Liver (tissue), 9 donors: ENCODE data around the gene ARNT2. TPM values are rescaled to one million over a fixed set of nuclear protein-coding genes. Genes with fewer than 3 reads are reported as not detected.

ENCODE experiments used
- DNase-seq: peaks from one replicate; pipeline ENCODE4 v3.0.0-alpha.2; 2017; ENCODE audit warnings: low spot score
- H3K27ac ChIP-seq, 2 donors: one replicate each; pipeline ENCODE4 v1.7.0; 2013; ENCODE audit warnings: inconsistent platforms in 2 of 2, low read length in 2 of 2, control low read depth in 1 of 2, low read depth in 1 of 2, mild to moderate bottlenecking in 1 of 2
- H3K27me3 ChIP-seq, 4 donors: one replicate each; pipeline versions ENCODE4 v1.6.1 to v1.7.0; 2013; ENCODE audit warnings: low read length in 3 of 4, inconsistent platforms in 1 of 4, mild to moderate bottlenecking in 1 of 4, moderate library complexity in 1 of 4; ENCODE audit not compliant: control insufficient read depth in 4 of 4, insufficient read depth in 4 of 4
- H3K36me3 ChIP-seq, 4 donors: one replicate each; pipeline versions ENCODE4 v1.6.1 to v1.7.0; 2013; ENCODE audit warnings: low read length in 3 of 4, mild to moderate bottlenecking in 3 of 4, low read depth in 1 of 4, moderate library complexity in 1 of 4; ENCODE audit not compliant: control insufficient read depth in 4 of 4, insufficient read depth in 3 of 4
- H3K4me1 ChIP-seq, 4 donors: one replicate each; pipeline versions ENCODE4 v1.6.1 to v1.7.0; 2013; ENCODE audit warnings: low read length in 3 of 4, mild to moderate bottlenecking in 3 of 4, moderate library complexity in 1 of 4; ENCODE audit not compliant: control insufficient read depth in 4 of 4, insufficient read depth in 4 of 4
- H3K4me3 ChIP-seq, 3 donors: one replicate each; pipeline versions ENCODE4 v1.6.1 to v1.7.0; 2013; ENCODE audit warnings: low read length in 3 of 3, control low read depth in 1 of 3, low read depth in 1 of 3, mild to moderate bottlenecking in 1 of 3
- H3K9ac ChIP-seq, 2 donors: one replicate each; pipeline ENCODE4 v1.7.0; 2013; ENCODE audit warnings: low read length in 2 of 2, mild to moderate bottlenecking in 2 of 2, moderate library complexity in 2 of 2, control low read depth in 1 of 2, low read depth in 1 of 2
- H3K9me3 ChIP-seq, 4 donors: one replicate each; pipeline versions ENCODE4 v1.6.1 to v1.7.0; 2013; ENCODE audit warnings: low read length in 3 of 4; ENCODE audit not compliant: control insufficient read depth in 4 of 4
- EGR1 ChIP-seq, 2 donors: IDR thresholded peaks; 2 replicates each; pipeline ENCODE4 v1.6.1; 2016 to 2018; ENCODE audit warnings: antibody characterized with exemption in 2 of 2, low read depth in 2 of 2
- FOXA1 ChIP-seq: IDR thresholded peaks from 2 replicates; pipeline ENCODE4 v1.6.1; 2016; ENCODE audit warnings: antibody characterized with exemption
- FOXA2 ChIP-seq: IDR thresholded peaks from 2 replicates; pipeline ENCODE4 v1.6.1; 2016; ENCODE audit warnings: antibody characterized with exemption
- GABPA ChIP-seq, 2 donors: IDR thresholded peaks in 1 of 2; conservative IDR thresholded peaks in 1 of 2; 2 replicates each; pipeline ENCODE4 v1.6.1; 2016; ENCODE audit warnings: antibody characterized with exemption in 2 of 2, mild to moderate bottlenecking in 1 of 2, moderate library complexity in 1 of 2
- HNF4A ChIP-seq, 2 donors: conservative IDR thresholded peaks; 2 replicates each; pipeline ENCODE4 v1.6.1; 2016; ENCODE audit warnings: antibody characterized with exemption in 2 of 2, mild to moderate bottlenecking in 2 of 2
- HNF4G ChIP-seq: IDR thresholded peaks from 2 replicates; pipeline ENCODE4 v1.6.1; 2016; ENCODE audit warnings: antibody characterized with exemption
- JUND ChIP-seq, 2 donors: IDR thresholded peaks; 2 replicates each; pipeline ENCODE4 v1.6.1; 2016; ENCODE audit warnings: antibody characterized with exemption in 2 of 2
- NR2F2 ChIP-seq: IDR thresholded peaks from 2 replicates; pipeline ENCODE4 v1.6.1; 2016; ENCODE audit warnings: antibody characterized with exemption
- RAD21 ChIP-seq, 2 donors: IDR thresholded peaks; 2 replicates each; pipeline ENCODE4 v1.6.1; 2016; ENCODE audit warnings: antibody characterized with exemption in 2 of 2, mild to moderate bottlenecking in 2 of 2
- RXRA ChIP-seq, 2 donors: IDR thresholded peaks; 2 replicates each; pipeline ENCODE4 v1.6.1; 2017 to 2018; ENCODE audit warnings: antibody characterized with exemption in 2 of 2, mild to moderate bottlenecking in 1 of 2
- SP1 ChIP-seq: IDR thresholded peaks from 2 replicates; pipeline ENCODE4 v1.6.1; 2018; ENCODE audit warnings: antibody characterized with exemption, mild to moderate bottlenecking
- TAF1 ChIP-seq: conservative IDR thresholded peaks from 2 replicates; pipeline ENCODE4 v1.6.1; 2016; ENCODE audit warnings: antibody characterized with exemption, mild to moderate bottlenecking
- YY1 ChIP-seq: IDR thresholded peaks from 2 replicates; pipeline ENCODE4 v1.6.1; 2016; ENCODE audit warnings: antibody characterized with exemption, mild to moderate bottlenecking
- WGBS: extraction: QIAGEN DNeasy Blood & Tissue Kit; methylation state at CpG from one replicate; pipeline ENCODE4 v1.1.7; 2013; 5-methylcytosine and 5-hydroxymethylcytosine counted together
- polyA plus RNA-seq, 2 donors: library from polyadenylated mRNA; stranded (reverse) in 1 of 2; unstranded in 1 of 2; fragments of 200-250 nt in 1 of 2; fragments of >200 nt in 1 of 2; fragmentation: Nextera tagmentation in 1 of 2; extraction: Ambion mirVana in 1 of 2; gene quantifications; one replicate each; pipeline versions ENCODE4 v1.2.1 to v1.2.3, GENCODE V29; 2013 to 2015
- total RNA-seq, 2 donors: library from RNA; depleted of rRNA; stranded (reverse); fragments of >200 nt; gene quantifications; one replicate each; pipeline ENCODE4 v1.2.3, GENCODE V29; 2014
- TF ChIP-seq, protein P1 (sequence below): IDR thresholded peaks from 2 replicates; pipeline ENCODE4 v1.6.1; 2016; ENCODE audit warnings: antibody characterized with exemption
- TF ChIP-seq, protein P2 (sequence below): IDR thresholded peaks from 2 replicates; pipeline ENCODE4 v1.6.1; 2016; ENCODE audit warnings: antibody characterized with exemption, mild to moderate bottlenecking
- TF ChIP-seq, protein P3 (sequence below): IDR thresholded peaks from 2 replicates; pipeline ENCODE4 v1.6.1; 2016; ENCODE audit warnings: antibody characterized with exemption
- TF ChIP-seq, protein P4 (sequence below): fragments of 150-350 bp; IDR thresholded peaks from 2 replicates; pipeline ENCODE4 v1.5.1; 2017; ENCODE audit warnings: improper control_type of control experiment, low read depth, low read length; ENCODE audit not compliant: missing input control
- TF ChIP-seq, protein P5 (sequence below): IDR thresholded peaks from 2 replicates; pipeline ENCODE4 v1.6.1; 2016; ENCODE audit warnings: antibody characterized with exemption
- donor health status: healthy.
- donor health status: healthy.
- donor health status: healthy.
- donor health status: healthy.
- donor health status: healthy.

The ARNT2 gene
- total and polyA plus RNA-seq, 4 donors: 0.17 to 0.92 (median 0.54) TPM

DNA sequence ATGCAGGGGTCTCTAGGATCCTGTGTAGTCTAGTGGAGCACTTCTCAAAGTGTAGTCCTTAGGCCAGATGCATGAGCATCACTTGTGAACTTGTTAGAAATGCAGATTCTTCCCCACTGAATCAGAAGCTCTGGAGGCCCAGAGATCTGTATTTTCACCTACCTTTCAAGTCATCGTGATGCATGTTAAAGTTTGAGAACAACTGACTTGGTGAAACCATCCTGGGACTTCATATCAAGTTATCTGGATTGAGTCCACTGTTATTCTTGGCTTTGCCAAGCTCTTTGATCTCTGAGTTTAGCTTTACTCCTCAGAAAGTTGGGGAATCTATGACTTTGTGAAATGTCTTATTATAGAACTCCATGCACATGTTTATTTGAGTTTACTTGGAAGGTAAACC is 78.5 kb downstream of the ARNT2 start:
- H3K9ac ChIP-seq: no peak overlapping the region
- H3K27me3 ChIP-seq: no peaks in the 10 kb centered on the region
- no peaks in the 10 kb centered on the region for H3K4me1 ChIP-seq
- no peak for DNase-seq
- no peaks in the 10 kb centered on the region for H3K36me3 ChIP-seq
- H3K9me3 ChIP-seq: no peaks in the 10 kb centered on the region
- TF ChIP-seq SP1 (no peak), EGR1 (IDR thresholded peaks at IDR 0.05; ENCODE audit: low read depth in 2 of 2) (no peak), YY1 (no peak), GABPA (IDR thresholded peaks at IDR 0.05 in 1 of 2, conservative IDR thresholded peaks at IDR 0.05 in 1 of 2) (no peak), JUND (IDR thresholded peaks at IDR 0.05) (no peak), NR2F2 (no peak)
- TF ChIP-seq, protein P1, sequence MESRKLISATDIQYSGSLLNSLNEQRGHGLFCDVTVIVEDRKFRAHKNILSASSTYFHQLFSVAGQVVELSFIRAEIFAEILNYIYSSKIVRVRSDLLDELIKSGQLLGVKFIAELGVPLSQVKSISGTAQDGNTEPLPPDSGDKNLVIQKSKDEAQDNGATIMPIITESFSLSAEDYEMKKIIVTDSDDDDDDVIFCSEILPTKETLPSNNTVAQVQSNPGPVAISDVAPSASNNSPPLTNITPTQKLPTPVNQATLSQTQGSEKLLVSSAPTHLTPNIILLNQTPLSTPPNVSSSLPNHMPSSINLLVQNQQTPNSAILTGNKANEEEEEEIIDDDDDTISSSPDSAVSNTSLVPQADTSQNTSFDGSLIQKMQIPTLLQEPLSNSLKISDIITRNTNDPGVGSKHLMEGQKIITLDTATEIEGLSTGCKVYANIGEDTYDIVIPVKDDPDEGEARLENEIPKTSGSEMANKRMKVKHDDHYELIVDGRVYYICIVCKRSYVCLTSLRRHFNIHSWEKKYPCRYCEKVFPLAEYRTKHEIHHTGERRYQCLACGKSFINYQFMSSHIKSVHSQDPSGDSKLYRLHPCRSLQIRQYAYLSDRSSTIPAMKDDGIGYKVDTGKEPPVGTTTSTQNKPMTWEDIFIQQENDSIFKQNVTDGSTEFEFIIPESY: no peak
- TF ChIP-seq, protein P2, sequence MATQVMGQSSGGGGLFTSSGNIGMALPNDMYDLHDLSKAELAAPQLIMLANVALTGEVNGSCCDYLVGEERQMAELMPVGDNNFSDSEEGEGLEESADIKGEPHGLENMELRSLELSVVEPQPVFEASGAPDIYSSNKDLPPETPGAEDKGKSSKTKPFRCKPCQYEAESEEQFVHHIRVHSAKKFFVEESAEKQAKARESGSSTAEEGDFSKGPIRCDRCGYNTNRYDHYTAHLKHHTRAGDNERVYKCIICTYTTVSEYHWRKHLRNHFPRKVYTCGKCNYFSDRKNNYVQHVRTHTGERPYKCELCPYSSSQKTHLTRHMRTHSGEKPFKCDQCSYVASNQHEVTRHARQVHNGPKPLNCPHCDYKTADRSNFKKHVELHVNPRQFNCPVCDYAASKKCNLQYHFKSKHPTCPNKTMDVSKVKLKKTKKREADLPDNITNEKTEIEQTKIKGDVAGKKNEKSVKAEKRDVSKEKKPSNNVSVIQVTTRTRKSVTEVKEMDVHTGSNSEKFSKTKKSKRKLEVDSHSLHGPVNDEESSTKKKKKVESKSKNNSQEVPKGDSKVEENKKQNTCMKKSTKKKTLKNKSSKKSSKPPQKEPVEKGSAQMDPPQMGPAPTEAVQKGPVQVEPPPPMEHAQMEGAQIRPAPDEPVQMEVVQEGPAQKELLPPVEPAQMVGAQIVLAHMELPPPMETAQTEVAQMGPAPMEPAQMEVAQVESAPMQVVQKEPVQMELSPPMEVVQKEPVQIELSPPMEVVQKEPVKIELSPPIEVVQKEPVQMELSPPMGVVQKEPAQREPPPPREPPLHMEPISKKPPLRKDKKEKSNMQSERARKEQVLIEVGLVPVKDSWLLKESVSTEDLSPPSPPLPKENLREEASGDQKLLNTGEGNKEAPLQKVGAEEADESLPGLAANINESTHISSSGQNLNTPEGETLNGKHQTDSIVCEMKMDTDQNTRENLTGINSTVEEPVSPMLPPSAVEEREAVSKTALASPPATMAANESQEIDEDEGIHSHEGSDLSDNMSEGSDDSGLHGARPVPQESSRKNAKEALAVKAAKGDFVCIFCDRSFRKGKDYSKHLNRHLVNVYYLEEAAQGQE: no peak
- TF ChIP-seq, protein P3, sequence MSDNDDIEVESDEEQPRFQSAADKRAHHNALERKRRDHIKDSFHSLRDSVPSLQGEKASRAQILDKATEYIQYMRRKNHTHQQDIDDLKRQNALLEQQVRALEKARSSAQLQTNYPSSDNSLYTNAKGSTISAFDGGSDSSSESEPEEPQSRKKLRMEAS: no peak
- no peak overlapping the region for H3K4me3 ChIP-seq
- no peak overlapping the region for H3K27ac ChIP-seq
- WGBS: 82% methylated on average over 1 of the region's 1 CpG

DNA sequence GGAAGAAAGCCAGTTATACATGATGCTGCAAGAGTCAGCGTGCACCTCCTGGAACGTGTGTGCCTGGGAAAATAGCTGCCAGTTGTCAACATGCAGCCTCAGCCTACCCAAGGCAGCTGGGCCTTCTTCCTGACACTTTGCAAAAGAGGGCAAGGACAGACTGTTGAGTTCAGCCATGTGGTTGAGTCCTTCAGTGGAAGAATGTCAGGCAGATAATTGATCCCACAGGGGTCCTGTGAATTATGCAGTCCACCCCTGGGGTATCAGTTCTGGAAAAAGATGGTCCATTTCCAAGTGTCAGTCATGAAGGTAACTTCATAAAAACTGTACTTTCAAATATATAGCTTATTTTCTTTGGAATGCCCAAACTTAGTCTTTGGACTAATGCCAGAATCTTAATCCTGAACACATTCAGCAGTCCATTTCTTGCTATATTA is 79.6 kb downstream of the ARNT2 start:
- no peak for DNase-seq

More for the DNA sequence above, 79.6 kb downstream of the ARNT2 start:
- no peak overlapping the region for H3K27ac ChIP-seq
- H3K27me3 ChIP-seq: no peaks in the 10 kb centered on the region
- TF ChIP-seq RAD21 (IDR thresholded peaks at IDR 0.05) (no peak), JUND (IDR thresholded peaks at IDR 0.05) (no peak), GABPA (IDR thresholded peaks at IDR 0.05 in 1 of 2, conservative IDR thresholded peaks at IDR 0.05 in 1 of 2) (no peak), EGR1 (IDR thresholded peaks at IDR 0.05; ENCODE audit: low read depth in 2 of 2) (no peak), FOXA2 (no peak), NR2F2 (no peak), RXRA (IDR thresholded peaks at IDR 0.05) (no peak), SP1 (no peak), YY1 (no peak), FOXA1 (no peak), TAF1 (no peak), HNF4A (conservative IDR thresholded peaks at IDR 0.05) (no peak), HNF4G (no peak)
- TF ChIP-seq, protein P4, sequence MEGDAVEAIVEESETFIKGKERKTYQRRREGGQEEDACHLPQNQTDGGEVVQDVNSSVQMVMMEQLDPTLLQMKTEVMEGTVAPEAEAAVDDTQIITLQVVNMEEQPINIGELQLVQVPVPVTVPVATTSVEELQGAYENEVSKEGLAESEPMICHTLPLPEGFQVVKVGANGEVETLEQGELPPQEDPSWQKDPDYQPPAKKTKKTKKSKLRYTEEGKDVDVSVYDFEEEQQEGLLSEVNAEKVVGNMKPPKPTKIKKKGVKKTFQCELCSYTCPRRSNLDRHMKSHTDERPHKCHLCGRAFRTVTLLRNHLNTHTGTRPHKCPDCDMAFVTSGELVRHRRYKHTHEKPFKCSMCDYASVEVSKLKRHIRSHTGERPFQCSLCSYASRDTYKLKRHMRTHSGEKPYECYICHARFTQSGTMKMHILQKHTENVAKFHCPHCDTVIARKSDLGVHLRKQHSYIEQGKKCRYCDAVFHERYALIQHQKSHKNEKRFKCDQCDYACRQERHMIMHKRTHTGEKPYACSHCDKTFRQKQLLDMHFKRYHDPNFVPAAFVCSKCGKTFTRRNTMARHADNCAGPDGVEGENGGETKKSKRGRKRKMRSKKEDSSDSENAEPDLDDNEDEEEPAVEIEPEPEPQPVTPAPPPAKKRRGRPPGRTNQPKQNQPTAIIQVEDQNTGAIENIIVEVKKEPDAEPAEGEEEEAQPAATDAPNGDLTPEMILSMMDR: no peak
- TF ChIP-seq, protein P5, sequence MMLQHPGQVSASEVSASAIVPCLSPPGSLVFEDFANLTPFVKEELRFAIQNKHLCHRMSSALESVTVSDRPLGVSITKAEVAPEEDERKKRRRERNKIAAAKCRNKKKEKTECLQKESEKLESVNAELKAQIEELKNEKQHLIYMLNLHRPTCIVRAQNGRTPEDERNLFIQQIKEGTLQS: no peak
- TF ChIP-seq, protein P3: no peak
- TF ChIP-seq, protein P1: no peak
- TF ChIP-seq, protein P2: no peak
- H3K9me3 ChIP-seq: no peaks in the 10 kb centered on the region
- no peak overlapping the region for H3K9ac ChIP-seq
- no peak overlapping the region for H3K4me3 ChIP-seq
- 78% methylated on average over 2 of the region's 2 CpGs for WGBS
- H3K4me1 ChIP-seq: no peaks in the 10 kb centered on the region
- no peaks in the 10 kb centered on the region for H3K36me3 ChIP-seq
